ENCODE data around the gene DAAM2.

The DAAM2 gene

GRCh38 chr6:39820553-39820952 is 28.4 kb downstream of the DAAM2 start:
- DNase-seq: no peak

GRCh38 chr6:39821046-39821740 is 29.0 kb downstream of the DAAM2 start:
- DNase-seq: no peak

- no peak for DNase-seq
Observed at GRCh38 chr6:39821742-39822532, 29.8 kb downstream of the DAAM2 start.

GRCh38 chr6:39822846-39823815 is 31.0 kb downstream of the DAAM2 start:
- no peak for DNase-seq

- DNase-seq: no peak
Observed at GRCh38 chr6:39824030-39824926, 32.1 kb downstream of the DAAM2 start.

GRCh38 chr6:39829331-39829730 is 37.2 kb downstream of the DAAM2 start:
- no peak for DNase-seq

GRCh38 chr6:39830444-39830843 is 38.3 kb downstream of the DAAM2 start:
- DNase-seq: no peak

GRCh38 chr6:39831701-39832100 is 39.5 kb downstream of the DAAM2 start:
- no peak for DNase-seq

- no peak for DNase-seq
Observed at GRCh38 chr6:39834278-39834677, 42.1 kb downstream of the DAAM2 start.

- DNase-seq: no peak
Observed at GRCh38 chr6:39834866-39835265, 42.7 kb downstream of the DAAM2 start.

GRCh38 chr6:39835821-39836295 is 43.7 kb downstream of the DAAM2 start:
- DNase-seq: no peak

- no peak for DNase-seq
Observed at GRCh38 chr6:39836606-39837005, 44.4 kb downstream of the DAAM2 start.

- no peak for DNase-seq
Observed at GRCh38 chr6:39839445-39839844, 47.3 kb downstream of the DAAM2 start.

- DNase-seq: no peak
Observed at GRCh38 chr6:39840781-39841180, 48.6 kb downstream of the DAAM2 start.

- DNase-seq: no peak
Observed at GRCh38 chr6:39841291-39841690, 49.1 kb downstream of the DAAM2 start.

- no peak for DNase-seq
Observed at GRCh38 chr6:39841923-39842322, 49.7 kb downstream of the DAAM2 start.

GRCh38 chr6:39843305-39844020 is 51.3 kb downstream of the DAAM2 start:
- DNase-seq: no peak

GRCh38 chr6:39844866-39845265 is 52.7 kb downstream of the DAAM2 start:
- DNase-seq: no peak

- DNase-seq: no peak
Observed at GRCh38 chr6:39847221-39847620, 55.0 kb downstream of the DAAM2 start.

- no peak for DNase-seq
Observed at GRCh38 chr6:39848171-39848570, 56.0 kb downstream of the DAAM2 start.

- no peak for DNase-seq
Observed at GRCh38 chr6:39849228-39849627, 57.1 kb downstream of the DAAM2 start.

All from 8988T (cell line).